Hepatocyte (in vitro differentiated cells): Measurements from ENCODE around the gene DNAAF8.

Experiments used
- CTCF ChIP-seq: fragments of 200-600 bp; sonication (generic); IDR thresholded peaks from 2 replicates; pipeline ENCODE4 v1.5.1; 2016; ENCODE audit warnings: antibody characterized with exemption, mild to moderate bottlenecking; ENCODE audit not compliant: poor library complexity
- EZH2 ChIP-seq: fragments of 200-600 bp; sonication (generic); IDR thresholded peaks from 2 replicates; pipeline ENCODE4 v1.6.1; 2016; ENCODE audit warnings: antibody characterized with exemption, mild to moderate bottlenecking, borderline replicate concordance
- EZH2phosphoT487 ChIP-seq: fragments of 200-600 bp; sonication (generic); IDR thresholded peaks from one replicate; pipeline ENCODE4 v1.6.1; 2018; ENCODE audit warnings: antibody characterized with exemption, mild to moderate bottlenecking, low read depth, moderate library complexity; ENCODE audit not compliant: unreplicated experiment, severe bottlenecking

DNA sequence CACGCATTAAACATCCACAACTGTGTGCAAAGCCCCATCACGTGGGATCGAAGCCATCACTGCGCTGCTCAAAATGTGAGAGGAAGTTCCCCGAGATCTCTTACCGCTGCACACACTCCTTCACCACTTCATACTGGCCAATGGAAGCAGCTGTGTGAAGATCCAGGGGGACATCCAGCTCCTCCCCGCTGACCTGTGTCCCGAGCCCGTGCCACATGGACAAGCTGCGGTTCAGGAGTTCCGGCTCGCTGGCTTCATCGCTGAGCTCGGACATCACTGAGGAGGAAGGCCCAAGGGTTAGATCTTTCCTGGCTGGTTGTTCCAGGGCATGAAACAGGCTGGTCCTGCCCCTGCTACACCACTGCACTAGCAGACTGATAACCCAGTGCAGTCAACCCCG, 4.5 kb upstream of the DNAAF8 start:
- TF ChIP-seq CTCF, result no peak
- TF ChIP-seq EZH2phosphoT487, result no peak
- TF ChIP-seq EZH2, result no peak
